Astrocyte of the cerebellum (primary cell): ENCODE measurements around the gene EZH1.

ENCODE experiments used
- DNase-seq: peaks from one replicate; pipeline ENCODE4 v3.0.0-alpha.2; 2011; ENCODE audit warnings: low read depth
- H3K4me3 ChIP-seq: 2 replicates; pipeline ENCODE4 v1.5.1; 2011; ENCODE audit warnings: mild to moderate bottlenecking, low read depth, low read length, moderate library complexity
- in situ Hi-C: cut with HindIII; loops from 2 replicates; pipeline ENCODE4 v1.10.0; 2017; ENCODE audit warnings: low sequenced_read_pairs
- TF ChIP-seq, protein P1 (sequence below): IDR thresholded peaks from 2 replicates; pipeline ENCODE4 v1.5.1; 2012; ENCODE audit warnings: low read length, low read depth, moderate library complexity, mild to moderate bottlenecking; ENCODE audit errors: missing control alignments

EZH1 gene

DNA sequence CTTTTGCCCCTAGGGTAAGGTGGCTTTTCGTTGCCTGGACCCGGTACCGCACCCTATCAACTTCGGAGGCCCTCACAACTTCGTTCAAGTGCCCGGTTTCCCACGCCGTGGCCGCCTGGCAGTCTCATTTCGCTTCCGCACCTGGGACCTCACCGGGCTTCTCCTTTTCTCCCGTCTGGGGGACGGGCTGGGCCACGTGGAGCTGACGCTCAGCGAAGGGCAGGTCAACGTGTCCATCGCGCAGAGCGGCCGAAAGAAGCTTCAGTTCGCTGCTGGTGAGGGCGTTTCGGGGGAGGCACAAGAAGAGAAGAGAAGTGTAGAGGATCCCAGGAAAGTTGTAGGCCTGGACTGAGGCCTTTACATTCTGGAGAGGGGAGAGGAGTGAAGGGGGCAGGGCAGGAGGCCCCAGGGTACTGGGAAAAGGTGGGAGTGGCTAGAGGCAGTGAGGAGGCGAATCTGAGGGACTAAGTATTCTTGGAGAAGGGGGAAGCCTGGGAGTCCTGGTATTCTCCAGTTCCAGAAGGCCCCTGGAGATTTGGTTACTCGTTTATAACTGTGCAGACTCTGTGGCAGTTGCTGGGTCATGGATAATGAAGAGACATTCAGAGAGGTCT, 57.0 kb downstream of the EZH1 start:
- in situ Hi-C loops = no loop called here
- DNase-seq = no peak
- H3K4me3 ChIP-seq = no peak overlapping the region
- TF ChIP-seq, protein P1, sequence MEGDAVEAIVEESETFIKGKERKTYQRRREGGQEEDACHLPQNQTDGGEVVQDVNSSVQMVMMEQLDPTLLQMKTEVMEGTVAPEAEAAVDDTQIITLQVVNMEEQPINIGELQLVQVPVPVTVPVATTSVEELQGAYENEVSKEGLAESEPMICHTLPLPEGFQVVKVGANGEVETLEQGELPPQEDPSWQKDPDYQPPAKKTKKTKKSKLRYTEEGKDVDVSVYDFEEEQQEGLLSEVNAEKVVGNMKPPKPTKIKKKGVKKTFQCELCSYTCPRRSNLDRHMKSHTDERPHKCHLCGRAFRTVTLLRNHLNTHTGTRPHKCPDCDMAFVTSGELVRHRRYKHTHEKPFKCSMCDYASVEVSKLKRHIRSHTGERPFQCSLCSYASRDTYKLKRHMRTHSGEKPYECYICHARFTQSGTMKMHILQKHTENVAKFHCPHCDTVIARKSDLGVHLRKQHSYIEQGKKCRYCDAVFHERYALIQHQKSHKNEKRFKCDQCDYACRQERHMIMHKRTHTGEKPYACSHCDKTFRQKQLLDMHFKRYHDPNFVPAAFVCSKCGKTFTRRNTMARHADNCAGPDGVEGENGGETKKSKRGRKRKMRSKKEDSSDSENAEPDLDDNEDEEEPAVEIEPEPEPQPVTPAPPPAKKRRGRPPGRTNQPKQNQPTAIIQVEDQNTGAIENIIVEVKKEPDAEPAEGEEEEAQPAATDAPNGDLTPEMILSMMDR = no peak

DNA sequence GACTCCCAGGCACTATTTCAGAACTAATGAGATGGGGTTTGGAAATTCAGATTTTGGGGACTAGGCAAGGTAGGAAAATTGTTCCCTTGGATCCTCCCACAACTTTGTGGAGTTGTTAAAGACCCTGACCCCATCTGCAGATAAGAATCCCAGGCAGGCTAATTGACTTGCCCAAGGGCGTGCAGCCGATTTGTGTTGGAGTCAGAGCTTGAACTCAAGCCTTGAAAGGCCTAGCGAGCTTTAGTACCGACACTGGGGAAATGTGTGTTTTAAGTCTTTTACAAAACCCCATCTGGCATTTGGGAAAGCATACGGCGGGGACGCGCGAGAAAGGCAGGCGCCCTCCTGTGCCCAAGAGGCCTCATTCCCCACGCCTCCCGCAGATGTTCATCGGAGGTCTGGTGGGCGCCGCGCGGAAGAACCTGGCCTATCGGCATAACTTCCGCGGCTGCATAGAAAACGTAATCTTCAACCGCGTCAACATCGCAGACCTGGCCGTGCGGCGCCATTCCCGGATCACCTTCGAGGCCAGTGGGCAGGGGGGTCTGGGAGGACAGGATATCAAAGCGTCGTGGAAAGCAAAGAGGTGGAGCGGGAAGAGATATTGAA, 58.2 kb downstream of the EZH1 start:
- no peak overlapping the region for H3K4me3 ChIP-seq
- no peak for DNase-seq
- TF ChIP-seq, protein P1 = no peak
- in situ Hi-C loops = no loop called here

DNA sequence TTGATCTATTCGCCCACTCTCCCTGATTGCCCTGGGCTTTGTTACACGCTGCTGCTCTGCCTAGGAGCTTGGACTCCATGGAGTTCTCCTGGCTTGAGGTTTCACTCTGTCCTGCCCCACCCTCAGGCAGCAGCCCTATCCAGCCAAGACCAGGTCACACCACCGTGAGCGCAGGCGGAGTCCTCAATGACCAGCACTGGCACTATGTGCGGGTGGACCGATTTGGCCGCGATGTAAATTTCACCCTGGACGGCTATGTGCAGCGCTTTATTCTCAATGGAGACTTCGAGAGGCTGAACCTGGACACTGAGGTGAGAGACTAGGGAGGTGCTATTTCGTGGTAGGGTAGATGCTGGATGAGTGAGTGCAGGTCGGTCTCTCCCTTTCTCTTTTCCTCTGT, 59.0 kb downstream of the EZH1 start:
- in situ Hi-C loops = no loop called here
- H3K4me3 ChIP-seq = no peak overlapping the region
- TF ChIP-seq, protein P1 = no peak
- no peak for DNase-seq

DNA sequence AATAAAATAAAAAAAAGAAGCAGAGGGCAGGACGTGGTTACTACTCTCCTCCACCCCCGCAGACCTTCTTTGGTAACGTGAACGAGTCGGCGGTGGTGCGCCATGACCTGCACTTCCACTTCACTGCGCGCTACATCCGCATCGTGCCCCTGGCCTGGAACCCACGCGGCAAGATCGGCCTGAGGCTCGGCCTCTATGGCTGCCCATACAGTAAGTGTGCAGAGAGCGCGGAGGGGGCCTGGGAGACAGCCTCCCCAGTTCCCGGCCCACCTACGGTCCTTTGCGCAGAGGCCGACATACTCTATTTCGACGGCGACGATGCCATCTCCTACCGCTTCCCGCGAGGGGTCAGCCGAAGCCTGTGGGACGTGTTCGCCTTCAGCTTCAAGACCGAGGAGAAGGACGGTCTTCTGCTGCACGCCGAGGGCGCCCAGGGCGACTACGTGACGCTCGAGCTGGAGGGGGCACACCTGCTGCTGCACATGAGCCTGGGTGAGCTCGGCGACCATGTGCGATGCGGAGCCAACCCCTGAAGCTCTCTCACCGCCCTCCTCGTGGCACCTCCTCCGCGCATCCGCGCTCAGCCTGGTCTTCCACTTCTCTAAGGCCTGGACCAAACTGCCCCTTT, 59.8 kb downstream of the EZH1 start:
- in situ Hi-C loops = no loop called here
- DNase-seq = no peak
- H3K4me3 ChIP-seq = no peak overlapping the region
- TF ChIP-seq, protein P1 = no peak

DNA sequence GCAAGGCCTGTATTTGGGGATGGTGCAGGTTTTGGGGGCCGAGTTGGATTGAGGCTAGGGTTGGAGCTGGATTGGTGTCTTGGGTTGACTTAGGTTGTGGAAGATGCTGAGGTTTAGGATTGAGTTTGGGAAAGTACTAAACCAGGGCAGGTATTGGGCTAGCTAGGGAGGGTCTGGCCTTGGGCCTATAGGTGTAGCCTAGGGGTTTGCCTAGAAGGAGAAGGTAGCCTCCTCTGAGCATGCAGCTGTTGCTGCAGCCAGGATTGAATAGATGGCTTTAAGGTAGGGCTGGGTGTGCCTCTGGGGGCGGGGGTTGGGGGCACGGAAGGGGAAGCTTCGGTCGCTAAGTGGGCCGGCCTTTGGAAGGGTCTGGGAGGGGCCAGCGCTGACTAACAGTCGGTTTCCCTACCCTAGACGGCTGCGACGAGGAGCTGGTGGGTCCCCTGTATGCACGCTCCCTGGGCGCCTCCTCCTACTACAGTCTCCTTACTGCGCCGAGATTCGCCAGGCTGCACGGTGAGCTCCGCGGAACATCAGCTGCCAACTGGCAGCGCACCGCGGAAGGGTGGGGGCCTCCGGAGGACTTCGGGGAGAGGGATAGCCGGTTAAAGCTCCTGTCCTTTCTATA, 61.3 kb downstream of the EZH1 start:
- TF ChIP-seq, protein P1 = no peak
- in situ Hi-C loops = no loop called here
- H3K4me3 ChIP-seq = peak overlapping the region; percentile 52

DNA sequence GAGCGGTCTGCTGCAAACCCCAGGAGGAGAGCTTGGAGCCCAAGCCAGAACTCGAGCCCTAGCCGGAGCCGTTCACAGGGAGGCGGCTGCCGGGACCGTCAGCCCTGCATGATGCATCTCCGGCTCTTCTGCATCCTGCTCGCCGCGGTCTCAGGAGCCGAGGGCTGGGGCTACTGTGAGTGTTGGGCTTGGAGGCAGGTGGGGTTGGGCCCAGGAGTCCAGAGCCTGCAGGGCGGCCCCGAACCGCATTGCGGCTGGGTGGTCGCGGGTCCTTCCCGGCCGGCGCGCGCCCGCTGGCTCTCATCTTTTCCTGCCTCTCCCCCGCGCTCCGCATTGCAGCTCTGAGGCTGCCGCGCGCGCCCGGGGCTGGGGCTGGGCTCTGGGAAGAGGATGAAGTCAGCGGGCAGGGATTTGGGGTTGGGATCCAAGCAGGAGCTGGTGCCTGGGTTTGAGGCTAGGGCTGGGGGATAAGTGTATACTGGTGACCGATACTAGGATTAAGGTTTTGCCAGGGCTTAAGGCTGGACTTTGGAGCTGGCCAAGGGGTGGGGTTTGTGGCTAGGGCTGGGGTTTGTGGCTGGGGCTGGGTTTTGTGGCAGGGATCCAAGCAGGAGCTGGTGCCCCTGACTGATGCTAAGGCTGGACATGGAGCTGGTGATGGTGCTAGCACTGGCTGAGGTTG, 62.0 kb downstream of the EZH1 start:
- DNase-seq = no peak
- peak overlapping the region; percentile 52 for H3K4me3 ChIP-seq
- TF ChIP-seq, protein P1 = no peak
- in situ Hi-C loops = no loop called here

More for the DNA sequence above, 61.3 kb downstream of the EZH1 start:
- DNase-seq = no peak
